ENCODE measurements around the gene FGD6.
"Not testable (repeated sequence)": the region's sequence is repeated elsewhere in the genome, so short reads cannot be mapped to it uniquely, and the experiment has no call there.

Gene FGD6

GRCh38 chr12:95217377-95218149 is at the start of gene FGD6, which contains the start of gene VEZT:
FGD6 (minus strand) TSS chr12:95217467; CDS start chr12:95217240, 227 bp downstream.
VEZT (plus strand) TSS chr12:95217807; CDS start chr12:95217851, 44 bp downstream.
- peak; percentile 99 for DNase-seq

GRCh38 chr12:95266254-95266653 is 49.0 kb upstream of the FGD6 start:
- no peak for DNase-seq

- DNase-seq = no peak
Measured at GRCh38 chr12:95265765-95266164, 48.5 kb upstream of the FGD6 start.

GRCh38 chr12:95262808-95263207 is 45.5 kb upstream of the FGD6 start:
- DNase-seq = peak; percentile 25

GRCh38 chr12:95261109-95261508 is 43.8 kb upstream of the FGD6 start:
- DNase-seq = no peak

GRCh38 chr12:95259368-95259767 is 42.1 kb upstream of the FGD6 start:
- DNase-seq = no peak

- DNase-seq = no peak
Measured at GRCh38 chr12:95258803-95259202, 41.5 kb upstream of the FGD6 start.

GRCh38 chr12:95258151-95258550 is 40.9 kb upstream of the FGD6 start:
- DNase-seq = peak; percentile 44

GRCh38 chr12:95257541-95257940 is 40.3 kb upstream of the FGD6 start:
- no peak for DNase-seq

GRCh38 chr12:95253386-95253785 is 36.1 kb upstream of the FGD6 start:
- DNase-seq = no peak

- peak; percentile 79 for DNase-seq
Measured at GRCh38 chr12:95248604-95249360, 31.5 kb upstream of the FGD6 start.

GRCh38 chr12:95248095-95248494 is 30.8 kb upstream of the FGD6 start:
- DNase-seq = no peak

- no peak for DNase-seq
Measured at GRCh38 chr12:95244350-95244749, 27.1 kb upstream of the FGD6 start.

- DNase-seq = no peak
Measured at GRCh38 chr12:95243497-95244183, 26.4 kb upstream of the FGD6 start.

- no peak for DNase-seq
Measured at GRCh38 chr12:95241761-95242506, 24.7 kb upstream of the FGD6 start.

- DNase-seq = not testable (repeated sequence)
Measured at GRCh38 chr12:95241138-95241537, 23.9 kb upstream of the FGD6 start.

- no peak for DNase-seq
Measured at GRCh38 chr12:95240556-95240955, 23.3 kb upstream of the FGD6 start.

- DNase-seq = not testable (repeated sequence)
Measured at GRCh38 chr12:95239835-95240234, 22.6 kb upstream of the FGD6 start.

GRCh38 chr12:95239216-95239615 is 21.9 kb upstream of the FGD6 start:
- DNase-seq = no peak

GRCh38 chr12:95238150-95238549 is 20.9 kb upstream of the FGD6 start:
- no peak for DNase-seq

- DNase-seq = no peak
Measured at GRCh38 chr12:95237315-95237714, 20.0 kb upstream of the FGD6 start.

GRCh38 chr12:95235621-95236020 is 18.4 kb upstream of the FGD6 start:
- DNase-seq = not testable (repeated sequence)

GRCh38 chr12:95234187-95234586 is 16.9 kb upstream of the FGD6 start:
- not testable (repeated sequence) for DNase-seq
